HepG2 (cell line): ENCODE measurements around the gene TAAR6.

Experiments
- CEBPB ChIP-seq: IDR thresholded peaks from 2 replicates; pipeline ENCODE4 v1.6.1; 2011; ENCODE audit warnings: low read depth, low read length, improper control_type of control experiment, borderline replicate concordance
- CTCF ChIP-seq: sonication (generic); formaldehyde crosslinking; IDR thresholded peaks from 2 replicates; pipeline ENCODE4 v1.5.0; 2020; ENCODE audit warnings: mild to moderate bottlenecking, missing genetic modification reagents, moderate library complexity
- FOXP4 ChIP-seq: sonication (generic); formaldehyde crosslinking; IDR thresholded peaks from 2 replicates; pipeline ENCODE4 v1.4.0; 2020; ENCODE audit warnings: missing genetic modification reagents
- GABPA ChIP-seq, 2 experiments: IDR thresholded peaks; 2 replicates each; pipeline ENCODE4 v1.6.1; 2011 to 2016; ENCODE audit warnings: low read depth in 2 of 2, low read length in 1 of 2, missing biosample characterization in 1 of 2, missing genetic modification characterization in 1 of 2
- ZC3H4 ChIP-seq: sonication (generic); formaldehyde crosslinking; IDR thresholded peaks from 2 replicates; pipeline ENCODE4 v1.4.0; 2020; ENCODE audit warnings: missing genetic modification reagents, borderline replicate concordance
- ZNF232 ChIP-seq: sonication (generic); formaldehyde crosslinking; IDR thresholded peaks from 2 replicates; pipeline ENCODE4 v1.4.0; 2020; ENCODE audit warnings: missing genetic modification reagents, borderline replicate concordance
- TF ChIP-seq, protein P1 (sequence below): sonication (generic); formaldehyde crosslinking; IDR thresholded peaks from 2 replicates; pipeline ENCODE4 v1.4.0; 2020; ENCODE audit warnings: low read depth, missing genetic modification reagents
- TF ChIP-seq, protein P2 (sequence below): sonication (generic); formaldehyde crosslinking; IDR thresholded peaks from 2 replicates; pipeline ENCODE4 v1.9.0; 2022; ENCODE audit warnings: missing genetic modification reagents, mild to moderate bottlenecking, borderline replicate concordance

- no peak for TF ChIP-seq ZNF232 (CRISPR knock-in tag)
- TF ChIP-seq GABPA (IDR thresholded peaks at IDR 0.05; ENCODE audit: low read depth, low read length), result no peak
- no peak for TF ChIP-seq GABPA (CRISPR knock-in tag; IDR thresholded peaks at IDR 0.05; ENCODE audit: low read depth)
- TF ChIP-seq CTCF, result no peak
- no peak for TF ChIP-seq CEBPB
- no peak for TF ChIP-seq FOXP4 (CRISPR knock-in tag)
- TF ChIP-seq, protein P1, sequence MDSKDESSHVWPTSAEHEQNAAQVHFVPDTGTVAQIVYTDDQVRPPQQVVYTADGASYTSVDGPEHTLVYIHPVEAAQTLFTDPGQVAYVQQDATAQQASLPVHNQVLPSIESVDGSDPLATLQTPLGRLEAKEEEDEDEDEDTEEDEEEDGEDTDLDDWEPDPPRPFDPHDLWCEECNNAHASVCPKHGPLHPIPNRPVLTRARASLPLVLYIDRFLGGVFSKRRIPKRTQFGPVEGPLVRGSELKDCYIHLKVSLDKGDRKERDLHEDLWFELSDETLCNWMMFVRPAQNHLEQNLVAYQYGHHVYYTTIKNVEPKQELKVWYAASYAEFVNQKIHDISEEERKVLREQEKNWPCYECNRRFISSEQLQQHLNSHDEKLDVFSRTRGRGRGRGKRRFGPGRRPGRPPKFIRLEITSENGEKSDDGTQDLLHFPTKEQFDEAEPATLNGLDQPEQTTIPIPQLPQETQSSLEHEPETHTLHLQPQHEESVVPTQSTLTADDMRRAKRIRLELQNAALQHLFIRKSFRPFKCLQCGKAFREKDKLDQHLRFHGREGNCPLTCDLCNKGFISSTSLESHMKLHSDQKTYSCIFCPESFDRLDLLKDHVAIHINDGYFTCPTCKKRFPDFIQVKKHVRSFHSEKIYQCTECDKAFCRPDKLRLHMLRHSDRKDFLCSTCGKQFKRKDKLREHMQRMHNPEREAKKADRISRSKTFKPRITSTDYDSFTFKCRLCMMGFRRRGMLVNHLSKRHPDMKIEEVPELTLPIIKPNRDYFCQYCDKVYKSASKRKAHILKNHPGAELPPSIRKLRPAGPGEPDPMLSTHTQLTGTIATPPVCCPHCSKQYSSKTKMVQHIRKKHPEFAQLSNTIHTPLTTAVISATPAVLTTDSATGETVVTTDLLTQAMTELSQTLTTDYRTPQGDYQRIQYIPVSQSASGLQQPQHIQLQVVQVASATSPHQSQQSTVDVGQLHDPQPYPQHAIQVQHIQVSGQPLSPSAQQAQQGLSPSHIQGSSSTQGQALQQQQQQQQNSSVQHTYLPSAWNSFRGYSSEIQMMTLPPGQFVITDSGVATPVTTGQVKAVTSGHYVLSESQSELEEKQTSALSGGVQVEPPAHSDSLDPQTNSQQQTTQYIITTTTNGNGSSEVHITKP, result no peak
- TF ChIP-seq ZC3H4 (CRISPR knock-in tag), result no peak
- TF ChIP-seq, protein P2, sequence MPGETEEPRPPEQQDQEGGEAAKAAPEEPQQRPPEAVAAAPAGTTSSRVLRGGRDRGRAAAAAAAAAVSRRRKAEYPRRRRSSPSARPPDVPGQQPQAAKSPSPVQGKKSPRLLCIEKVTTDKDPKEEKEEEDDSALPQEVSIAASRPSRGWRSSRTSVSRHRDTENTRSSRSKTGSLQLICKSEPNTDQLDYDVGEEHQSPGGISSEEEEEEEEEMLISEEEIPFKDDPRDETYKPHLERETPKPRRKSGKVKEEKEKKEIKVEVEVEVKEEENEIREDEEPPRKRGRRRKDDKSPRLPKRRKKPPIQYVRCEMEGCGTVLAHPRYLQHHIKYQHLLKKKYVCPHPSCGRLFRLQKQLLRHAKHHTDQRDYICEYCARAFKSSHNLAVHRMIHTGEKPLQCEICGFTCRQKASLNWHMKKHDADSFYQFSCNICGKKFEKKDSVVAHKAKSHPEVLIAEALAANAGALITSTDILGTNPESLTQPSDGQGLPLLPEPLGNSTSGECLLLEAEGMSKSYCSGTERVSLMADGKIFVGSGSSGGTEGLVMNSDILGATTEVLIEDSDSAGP (CRISPR knock-in tag), result no peak
Measured at GRCh38 chr6:132590362-132590761, 20.2 kb downstream of the TAAR6 start.
